ENCODE results near the gene LRMDA. TPM values are rescaled to one million over a fixed set of nuclear protein-coding genes. Genes with fewer than 3 reads are reported as not detected.

The LRMDA gene
- total and polyA plus RNA-seq, 2 of the 4 experiments (the other 2 are of a cell fraction), result 0.07 TPM; not detected in 1

- H2BK5ac ChIP-seq (ENCODE audit: low read depth, low read length, poor library complexity, severe bottlenecking), result no peak overlapping the region
- no peaks in the 10 kb centered on the region for H3K79me1 ChIP-seq (ENCODE audit: low read depth in 1 of 2, low read length in 2 of 2)
- H3K56ac ChIP-seq (ENCODE audit: extremely low read depth, insufficient read depth, low read length), result no peak overlapping the region
- no peak overlapping the region for H2BK15ac ChIP-seq (ENCODE audit: low read depth, low read length)
- no peak overlapping the region for H3K27ac ChIP-seq (ENCODE audit: insufficient read depth, low read length)
- H3K36me3 ChIP-seq (ENCODE audit: control insufficient read depth, insufficient read depth, low read length), result no peaks in the 10 kb centered on the region
- DNase-seq (no peak), ATAC-seq (ENCODE audit: low read depth) (no peak)
- H4K5ac ChIP-seq (ENCODE audit: low read depth, low read length), result no peak overlapping the region
- dilution Hi-C loops (cut with HindIII; ENCODE audit: low sequenced_read_pairs, unreplicated experiment), result no loop called here
- TF ChIP-seq RCOR1 (IDR thresholded peaks at IDR 0.05; ENCODE audit: insufficient replicate concordance, low read length) (no peak), CTCF (conservative IDR thresholded peaks at IDR 0.05; ENCODE audit: low read depth, low read length) (no peak), NFE2L2 (IDR thresholded peaks at IDR 0.05; ENCODE audit: low read depth, low read length) (no peak), RFX5 (IDR thresholded peaks at IDR 0.05; ENCODE audit: low read depth, low read length) (no peak), USF2 (IDR thresholded peaks at IDR 0.05; ENCODE audit: low read depth, low read length) (no peak), RAD21 (IDR thresholded peaks at IDR 0.05; ENCODE audit: low read length) (no peak)
- H2BK120ac ChIP-seq (ENCODE audit: low read depth, low read length), result no peak overlapping the region
- no peak overlapping the region for H4K91ac ChIP-seq (ENCODE audit: insufficient read depth, low read depth, low read length)
- no peak overlapping the region for H3K4me3 ChIP-seq (ENCODE audit: insufficient read depth, low read depth, low read length)
- in situ Hi-C loops (cut with MboI; ENCODE audit: low sequenced_read_pairs), result no loop called here
- H3K4ac ChIP-seq (ENCODE audit: low read depth, low read length), result no peak overlapping the region
- no peak overlapping the region for H3K14ac ChIP-seq (replicated peaks; ENCODE audit: low read depth, low read length)
- ChIA-PET CTCF (no interaction called here), POLR2A (ENCODE audit: unreplicated experiment) (no interaction called here)
- BruUV-seq (replicated peaks), result no TSS peak
- H2AK9ac ChIP-seq (replicated peaks; ENCODE audit: low read depth, low read length, poor library complexity), result no peak overlapping the region
- H3K18ac ChIP-seq (ENCODE audit: low read depth, low read length), result no peak overlapping the region
- H4K20me1 ChIP-seq (ENCODE audit: insufficient read depth, low read length), result no peaks in the 10 kb centered on the region
- H3K27me3 ChIP-seq (ENCODE audit: control insufficient read depth, insufficient read depth, low read length), result no peaks in the 10 kb centered on the region
- H3K4me1 ChIP-seq (ENCODE audit: control insufficient read depth, insufficient read depth, low read length), result no peaks in the 10 kb centered on the region
- H2AFZ ChIP-seq (replicated peaks; ENCODE audit: low read length, poor library complexity), result no peak overlapping the region
- intact Hi-C loops (cut with micrococcal nuclease), result no loop called here
- H3K4me2 ChIP-seq (ENCODE audit: low read depth, low read length), result no peak overlapping the region
- H3K23ac ChIP-seq (ENCODE audit: low read depth, low read length), result no peak overlapping the region
- no peak overlapping the region for H2BK20ac ChIP-seq (ENCODE audit: low read depth, low read length)
- no peaks in the 10 kb centered on the region for H3K9me3 ChIP-seq (ENCODE audit: control insufficient read depth, insufficient read depth, low read length)
- H3K9ac ChIP-seq (ENCODE audit: low read depth, low read length), result no peak overlapping the region
- H2AK5ac ChIP-seq (ENCODE audit: low read depth, low read length), result no peak overlapping the region
- no peak overlapping the region for H4K8ac ChIP-seq (ENCODE audit: low read depth in 2 of 2, low read length in 2 of 2)
- no peaks in the 10 kb centered on the region for H3K9me1 ChIP-seq (ENCODE audit: insufficient read depth, low read length)
- no CpG with 5 or more reads among the region's 4 CpGs for WGBS, 2 experiments (ENCODE audit: extremely low coverage in 2 of 2, insufficient read length in 1 of 2)
Observed at GRCh38 chr10:76420725-76421124, 989.3 kb downstream of the LRMDA start.

All from IMR-90 (cell line).